ENCODE data around the gene USH2A. TPM values are rescaled to one million over a fixed set of nuclear protein-coding genes. Genes with fewer than 3 reads are reported as not detected.

Gene USH2A
- total RNA-seq, 1 experiment from 2014 or later: not detected

DNA sequence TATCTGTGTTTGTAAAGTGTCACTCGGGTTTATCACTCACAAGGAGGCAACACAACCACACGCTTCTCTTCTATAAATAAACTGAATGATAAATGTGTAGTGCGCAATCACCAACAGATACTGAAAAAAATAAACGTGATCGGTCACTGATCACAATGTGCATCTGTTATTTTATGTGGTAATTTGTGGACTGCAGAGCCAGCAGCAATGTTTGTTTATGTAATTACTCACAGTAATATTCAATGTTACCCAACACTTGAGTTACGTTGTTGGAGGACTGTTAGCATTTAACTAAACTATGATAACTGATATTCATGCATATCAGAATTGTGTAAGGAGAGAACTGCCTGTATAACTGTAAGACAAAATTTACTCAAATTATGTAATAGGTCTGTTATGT is 129.6 kb downstream of the USH2A start:
- ChIA-PET POLR2A (no interaction called here), CTCF (no interaction called here), RAD21 (ENCODE audit: low non-redundant PET in 1 of 2, low total read pairs in 2 of 2, uncharacterized antibody in 2 of 2, unreplicated experiment in 2 of 2) (no interaction called here)
- H3K4me3 ChIP-seq (replicated peaks in 1 of 2; ENCODE audit: low read depth in 1 of 2, low read length in 2 of 2): no peak overlapping the region
- no TSS peak for BruUV-seq (replicated peaks)
- H3K27me3 ChIP-seq (ENCODE audit: insufficient read depth, low read length): no peaks in the 10 kb centered on the region
- no peak for TF ChIP-seq ZFX (IDR thresholded peaks at IDR 0.05)
- TF ChIP-seq POLR2AphosphoS5 (IDR thresholded peaks at IDR 0.05; ENCODE audit: low read depth, low read length): no peak
- TF ChIP-seq, protein P1, sequence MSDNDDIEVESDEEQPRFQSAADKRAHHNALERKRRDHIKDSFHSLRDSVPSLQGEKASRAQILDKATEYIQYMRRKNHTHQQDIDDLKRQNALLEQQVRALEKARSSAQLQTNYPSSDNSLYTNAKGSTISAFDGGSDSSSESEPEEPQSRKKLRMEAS (IDR thresholded peaks at IDR 0.05): no peak
- TF ChIP-seq SRF (IDR thresholded peaks at IDR 0.05; ENCODE audit: low read depth): no peak
- no peak for TF ChIP-seq TCF7L2 (IDR thresholded peaks at IDR 0.05; ENCODE audit: borderline replicate concordance, extremely low read depth, insufficient read depth, insufficient read length)
- no peak for TF ChIP-seq SIN3A (IDR thresholded peaks at IDR 0.05; ENCODE audit: low read depth)
- no peak for TF ChIP-seq EZH2 (IDR thresholded peaks at IDR 0.05)
- TF ChIP-seq ZNF274 (IDR thresholded peaks at IDR 0.05; ENCODE audit: low read depth, low read length): no peak
- no peak for TF ChIP-seq CBX3 (IDR thresholded peaks at IDR 0.05; ENCODE audit: low read depth)
- no peak for TF ChIP-seq JUND (IDR thresholded peaks at IDR 0.05)
- no peak for TF ChIP-seq EZH2phosphoT487 (IDR thresholded peaks at IDR 0.05; ENCODE audit: borderline replicate concordance)
- no peak for TF ChIP-seq SP1 (IDR thresholded peaks at IDR 0.05; ENCODE audit: low read depth)
- no peak for TF ChIP-seq POLR2A (IDR thresholded peaks at IDR 0.05; ENCODE audit: borderline replicate concordance, extremely low read depth, insufficient read depth, insufficient read length)
- TF ChIP-seq RAD21 (IDR thresholded peaks at IDR 0.05; ENCODE audit: low read depth): no peak
- TF ChIP-seq, protein P2, sequence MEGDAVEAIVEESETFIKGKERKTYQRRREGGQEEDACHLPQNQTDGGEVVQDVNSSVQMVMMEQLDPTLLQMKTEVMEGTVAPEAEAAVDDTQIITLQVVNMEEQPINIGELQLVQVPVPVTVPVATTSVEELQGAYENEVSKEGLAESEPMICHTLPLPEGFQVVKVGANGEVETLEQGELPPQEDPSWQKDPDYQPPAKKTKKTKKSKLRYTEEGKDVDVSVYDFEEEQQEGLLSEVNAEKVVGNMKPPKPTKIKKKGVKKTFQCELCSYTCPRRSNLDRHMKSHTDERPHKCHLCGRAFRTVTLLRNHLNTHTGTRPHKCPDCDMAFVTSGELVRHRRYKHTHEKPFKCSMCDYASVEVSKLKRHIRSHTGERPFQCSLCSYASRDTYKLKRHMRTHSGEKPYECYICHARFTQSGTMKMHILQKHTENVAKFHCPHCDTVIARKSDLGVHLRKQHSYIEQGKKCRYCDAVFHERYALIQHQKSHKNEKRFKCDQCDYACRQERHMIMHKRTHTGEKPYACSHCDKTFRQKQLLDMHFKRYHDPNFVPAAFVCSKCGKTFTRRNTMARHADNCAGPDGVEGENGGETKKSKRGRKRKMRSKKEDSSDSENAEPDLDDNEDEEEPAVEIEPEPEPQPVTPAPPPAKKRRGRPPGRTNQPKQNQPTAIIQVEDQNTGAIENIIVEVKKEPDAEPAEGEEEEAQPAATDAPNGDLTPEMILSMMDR (IDR thresholded peaks at IDR 0.05 in 2 of 3, conservative IDR thresholded peaks at IDR 0.05 in 1 of 3; ENCODE audit: borderline replicate concordance in 1 of 3, insufficient read depth in 1 of 3, low read depth in 2 of 3, low read length in 2 of 3): no peak
- TF ChIP-seq, protein P3, sequence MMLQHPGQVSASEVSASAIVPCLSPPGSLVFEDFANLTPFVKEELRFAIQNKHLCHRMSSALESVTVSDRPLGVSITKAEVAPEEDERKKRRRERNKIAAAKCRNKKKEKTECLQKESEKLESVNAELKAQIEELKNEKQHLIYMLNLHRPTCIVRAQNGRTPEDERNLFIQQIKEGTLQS (IDR thresholded peaks at IDR 0.05): no peak
- no peak for TF ChIP-seq FOSL1 (IDR thresholded peaks at IDR 0.05; ENCODE audit: low read depth)
- TF ChIP-seq, protein P4, sequence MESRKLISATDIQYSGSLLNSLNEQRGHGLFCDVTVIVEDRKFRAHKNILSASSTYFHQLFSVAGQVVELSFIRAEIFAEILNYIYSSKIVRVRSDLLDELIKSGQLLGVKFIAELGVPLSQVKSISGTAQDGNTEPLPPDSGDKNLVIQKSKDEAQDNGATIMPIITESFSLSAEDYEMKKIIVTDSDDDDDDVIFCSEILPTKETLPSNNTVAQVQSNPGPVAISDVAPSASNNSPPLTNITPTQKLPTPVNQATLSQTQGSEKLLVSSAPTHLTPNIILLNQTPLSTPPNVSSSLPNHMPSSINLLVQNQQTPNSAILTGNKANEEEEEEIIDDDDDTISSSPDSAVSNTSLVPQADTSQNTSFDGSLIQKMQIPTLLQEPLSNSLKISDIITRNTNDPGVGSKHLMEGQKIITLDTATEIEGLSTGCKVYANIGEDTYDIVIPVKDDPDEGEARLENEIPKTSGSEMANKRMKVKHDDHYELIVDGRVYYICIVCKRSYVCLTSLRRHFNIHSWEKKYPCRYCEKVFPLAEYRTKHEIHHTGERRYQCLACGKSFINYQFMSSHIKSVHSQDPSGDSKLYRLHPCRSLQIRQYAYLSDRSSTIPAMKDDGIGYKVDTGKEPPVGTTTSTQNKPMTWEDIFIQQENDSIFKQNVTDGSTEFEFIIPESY (IDR thresholded peaks at IDR 0.05; ENCODE audit: extremely low read depth, insufficient replicate concordance, low read length): no peak
- peaks cover 0 to 4% of the 10 kb centered on the region in 2 experiments; a peak in 1 of 4 replicates for H3K9me3 ChIP-seq (ENCODE audit: control insufficient read depth in 1 of 2, insufficient read depth in 1 of 2, low read depth in 1 of 2, low read length in 2 of 2)
- H3K79me2 ChIP-seq (ENCODE audit: insufficient read depth, low read length): no peaks in the 10 kb centered on the region
- H3K4me2 ChIP-seq (ENCODE audit: low read length): no peak overlapping the region
- H3K27ac ChIP-seq (ENCODE audit: low read depth, low read length): no peak overlapping the region
- intact Hi-C loops (cut with micrococcal nuclease): no loop called here
- DNase-seq (ENCODE audit: low read depth, low spot score) (no peak), ATAC-seq (no peak)
- H3K9me2 ChIP-seq (ENCODE audit: insufficient read depth): no peaks in the 10 kb centered on the region
- H2AFZ ChIP-seq (ENCODE audit: low read depth, low read length, poor library complexity, severe bottlenecking): no peak overlapping the region
- no peaks in the 10 kb centered on the region for H3K4me1 ChIP-seq (ENCODE audit: control insufficient read depth in 1 of 2, insufficient read depth in 2 of 2, low read length in 2 of 2)
- H3K36me3 ChIP-seq (ENCODE audit: control insufficient read depth in 1 of 2, insufficient read depth in 2 of 2, low read length in 2 of 2): no peaks in the 10 kb centered on the region
- no peaks in the 10 kb centered on the region for H4K20me1 ChIP-seq (ENCODE audit: insufficient read depth)
- H3K9ac ChIP-seq (ENCODE audit: low read length): no peak overlapping the region

Measured in HCT116 (cell line).